GM12873 (cell line): ENCODE measurements around the gene BRD3.

Experiments used
- TF ChIP-seq, protein P1 (sequence below): IDR thresholded peaks from 2 replicates; pipeline ENCODE4 v1.5.1; 2012; ENCODE audit warnings: low read depth, mild to moderate bottlenecking, moderate library complexity, low read length, control low read depth; ENCODE audit not compliant: insufficient read depth; ENCODE audit errors: missing control alignments

The BRD3 gene

DNA sequence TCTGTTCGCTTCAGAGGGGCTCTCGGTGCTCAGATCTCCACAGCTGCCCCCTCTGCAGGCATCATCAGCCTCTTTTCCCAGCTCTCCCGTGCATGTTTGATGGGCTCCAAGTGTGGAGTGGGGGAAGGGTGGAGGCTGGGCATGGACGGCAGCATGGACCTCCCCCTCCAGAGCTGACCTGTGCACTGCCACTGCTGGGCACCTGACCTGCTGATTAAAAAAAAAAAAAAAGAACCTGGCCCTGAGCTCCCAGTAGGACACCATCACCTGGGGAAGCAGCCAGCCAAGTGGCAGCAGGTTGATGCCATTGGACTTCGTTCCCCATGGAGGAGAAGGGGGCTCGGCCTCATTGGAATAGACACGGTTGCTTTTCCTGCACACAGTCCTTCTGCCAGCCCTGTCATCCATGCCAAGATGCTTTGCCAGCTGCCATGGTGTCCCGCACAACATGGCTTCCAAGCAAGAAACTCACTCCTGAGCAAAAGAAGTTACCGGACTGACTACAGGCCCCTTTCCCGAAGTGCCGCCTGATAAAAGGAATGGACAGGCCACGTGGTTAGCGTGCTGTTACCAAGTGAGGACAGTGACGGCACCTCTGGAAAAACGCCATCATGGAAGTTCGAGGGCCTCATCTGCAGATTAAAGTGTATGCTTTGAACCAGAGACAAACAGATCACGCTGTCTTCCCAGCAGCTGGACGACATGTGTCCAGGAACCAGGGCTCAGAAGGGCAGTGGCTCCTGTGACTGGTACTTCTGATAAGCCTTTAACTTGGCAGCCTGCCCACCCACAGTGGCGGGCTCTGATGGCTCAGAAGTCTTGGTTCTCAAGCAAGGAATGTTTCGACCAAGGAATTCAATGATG lies 57.3 kb downstream of the BRD3 start:
- TF ChIP-seq, protein P1, sequence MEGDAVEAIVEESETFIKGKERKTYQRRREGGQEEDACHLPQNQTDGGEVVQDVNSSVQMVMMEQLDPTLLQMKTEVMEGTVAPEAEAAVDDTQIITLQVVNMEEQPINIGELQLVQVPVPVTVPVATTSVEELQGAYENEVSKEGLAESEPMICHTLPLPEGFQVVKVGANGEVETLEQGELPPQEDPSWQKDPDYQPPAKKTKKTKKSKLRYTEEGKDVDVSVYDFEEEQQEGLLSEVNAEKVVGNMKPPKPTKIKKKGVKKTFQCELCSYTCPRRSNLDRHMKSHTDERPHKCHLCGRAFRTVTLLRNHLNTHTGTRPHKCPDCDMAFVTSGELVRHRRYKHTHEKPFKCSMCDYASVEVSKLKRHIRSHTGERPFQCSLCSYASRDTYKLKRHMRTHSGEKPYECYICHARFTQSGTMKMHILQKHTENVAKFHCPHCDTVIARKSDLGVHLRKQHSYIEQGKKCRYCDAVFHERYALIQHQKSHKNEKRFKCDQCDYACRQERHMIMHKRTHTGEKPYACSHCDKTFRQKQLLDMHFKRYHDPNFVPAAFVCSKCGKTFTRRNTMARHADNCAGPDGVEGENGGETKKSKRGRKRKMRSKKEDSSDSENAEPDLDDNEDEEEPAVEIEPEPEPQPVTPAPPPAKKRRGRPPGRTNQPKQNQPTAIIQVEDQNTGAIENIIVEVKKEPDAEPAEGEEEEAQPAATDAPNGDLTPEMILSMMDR, result no peak

DNA sequence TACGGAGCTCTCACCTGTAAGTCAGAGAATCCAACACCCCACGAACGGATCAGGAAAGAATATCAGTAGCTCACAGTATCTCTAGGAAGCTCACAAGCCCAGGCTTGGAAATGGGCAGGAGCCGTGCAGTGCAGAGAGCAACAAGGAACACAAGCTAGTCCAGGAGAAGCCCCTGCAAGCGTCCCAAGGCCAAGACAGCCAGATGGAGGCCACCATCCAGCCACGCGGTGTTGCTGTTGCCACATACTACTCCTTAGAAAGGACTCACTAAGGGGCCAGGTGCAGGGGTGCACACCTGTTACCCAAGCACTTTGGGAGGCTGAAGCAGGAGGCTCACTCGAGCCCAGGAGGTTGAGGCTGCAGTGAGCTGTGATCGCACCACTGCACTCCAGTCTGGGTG lies 60.3 kb downstream of the BRD3 start:
- TF ChIP-seq, protein P1, result no peak

DNA sequence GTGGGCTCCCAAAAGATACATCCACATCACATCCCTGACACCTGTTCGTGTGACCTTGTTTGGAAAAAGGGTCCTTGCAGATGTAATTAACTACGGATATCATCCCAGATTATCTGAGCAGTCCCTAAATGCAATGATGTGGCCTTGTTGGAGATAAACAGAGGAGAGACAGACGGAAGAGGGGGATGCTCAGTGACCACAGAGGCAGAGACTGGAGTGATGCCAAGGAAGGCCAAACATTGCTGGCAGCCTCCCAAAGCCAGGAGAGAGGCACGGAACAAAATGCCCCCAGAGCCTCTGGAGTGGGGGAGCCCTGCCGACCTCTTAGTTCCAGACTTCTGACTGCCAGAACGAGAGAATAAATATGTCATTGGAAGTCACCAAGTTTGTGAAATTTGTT lies 60.7 kb downstream of the BRD3 start:
- TF ChIP-seq, protein P1, result no peak

DNA sequence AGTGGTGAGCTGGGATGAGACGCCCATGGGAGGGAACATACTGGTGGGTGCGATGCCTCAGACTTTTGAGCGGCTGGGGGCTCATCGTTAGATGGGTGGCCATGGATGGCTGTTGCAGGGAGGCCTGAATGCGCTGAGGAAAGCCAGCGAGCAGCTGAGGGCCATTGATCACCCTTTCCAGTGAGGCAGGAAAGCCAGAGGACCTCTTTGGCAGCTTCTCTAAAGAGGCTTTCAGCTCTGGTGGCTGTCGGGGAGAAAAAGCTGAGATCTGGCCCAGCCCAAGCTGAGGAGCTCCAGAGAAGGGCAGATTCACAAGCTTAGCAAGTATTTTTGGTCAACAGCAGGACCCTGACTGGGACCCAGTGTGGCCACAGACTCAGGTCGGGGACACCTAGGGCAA lies 62.4 kb downstream of the BRD3 start:
- TF ChIP-seq, protein P1, result no peak

DNA sequence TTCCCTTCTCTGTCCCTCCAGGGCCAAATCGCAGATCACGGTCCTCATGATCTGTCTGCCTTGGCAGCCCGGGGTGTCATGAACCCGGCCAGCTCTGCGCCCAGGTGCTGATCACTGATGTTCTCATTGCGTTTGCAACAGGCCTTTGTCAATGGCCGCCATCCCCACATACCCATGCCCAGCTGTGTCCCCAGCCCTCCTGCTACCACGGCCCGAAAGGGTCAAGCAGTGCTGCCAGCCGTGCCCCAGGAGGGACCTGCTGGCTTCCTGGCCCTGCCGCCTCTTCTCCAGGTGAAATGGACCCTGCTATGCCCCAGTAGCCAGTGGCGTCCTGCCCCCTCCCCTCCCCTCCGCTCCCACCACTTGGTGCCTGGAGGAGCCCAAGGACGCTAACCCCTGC lies 62.9 kb downstream of the BRD3 start:
- TF ChIP-seq, protein P1, result no peak

DNA sequence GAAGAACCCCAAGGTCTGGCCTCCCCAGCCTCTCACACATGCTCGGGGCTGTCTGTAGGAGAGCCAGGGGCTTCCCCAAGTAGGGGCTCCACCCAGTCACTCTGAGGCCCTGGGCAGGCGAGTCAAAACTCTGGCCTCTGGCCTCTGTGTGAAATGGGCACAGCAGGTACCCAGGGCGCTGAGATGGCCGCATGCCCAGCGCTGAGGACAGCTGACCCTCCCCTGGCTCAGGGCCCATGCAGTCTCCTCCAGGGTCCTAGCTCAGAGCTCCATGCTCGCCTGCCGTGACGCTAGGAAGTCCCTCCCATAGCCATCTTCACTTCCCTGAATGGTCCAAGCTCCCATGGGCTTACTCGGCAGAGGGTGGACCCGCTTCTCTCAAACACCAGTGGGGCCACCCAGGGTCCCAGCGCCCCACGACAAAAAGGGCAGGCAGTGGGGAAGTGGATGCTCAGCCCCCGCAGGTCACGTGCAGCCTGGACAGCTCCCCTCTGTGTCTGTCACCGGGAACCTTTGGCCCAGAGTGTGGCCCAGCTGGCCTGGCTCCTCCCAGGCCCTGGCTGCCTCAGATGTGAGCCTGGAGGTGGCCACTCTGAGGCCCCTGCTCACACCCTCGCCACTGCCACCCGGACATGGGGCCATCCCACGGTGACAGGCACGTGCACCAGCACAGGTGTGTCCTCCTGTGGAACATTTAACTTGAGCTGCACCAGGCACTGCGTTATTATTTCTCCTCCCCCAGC lies 63.5 kb downstream of the BRD3 start:
- TF ChIP-seq, protein P1, result no peak

DNA sequence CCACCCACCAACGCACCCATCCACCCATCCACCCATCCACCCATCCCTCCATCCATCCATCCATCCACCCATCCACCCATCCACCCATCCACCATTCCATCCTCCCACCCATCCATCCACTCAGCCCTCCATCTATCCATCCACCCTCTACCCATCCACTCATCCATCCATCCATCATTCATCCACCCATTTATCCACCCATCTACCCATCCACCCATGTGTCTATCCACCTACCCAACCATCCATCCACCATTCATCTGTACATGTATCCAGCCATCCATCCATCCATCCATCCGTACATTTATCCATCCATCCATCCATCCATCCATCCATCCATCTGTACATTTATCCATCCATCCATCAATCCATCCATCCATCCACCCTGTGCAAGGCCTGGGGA lies 64.6 kb downstream of the BRD3 start:
- TF ChIP-seq, protein P1, result no peak
